Activated T-cell treated with anti-CD3 and anti-CD28 coated beads for 24 hours (primary cell): ENCODE data around the gene SEMA3B.
"Not testable (repeated sequence)": the region's sequence is repeated elsewhere in the genome, so short reads cannot be mapped to it uniquely, and the experiment has no call there.

ENCODE experiments used
- DNase-seq: peaks from one replicate; pipeline ENCODE4 v3.0.0-alpha.2; 2020; ENCODE audit warnings: low read depth

SEMA3B gene

GRCh38 chr3:50272911-50273688, 4.2 kb downstream of the SEMA3B start:
- peak; percentile 78 for DNase-seq

GRCh38 chr3:50273689-50274065, 4.7 kb downstream of the SEMA3B start:
- no peak for DNase-seq

- peak; percentile 64 for DNase-seq
Measured at GRCh38 chr3:50274371-50275104, 5.6 kb downstream of the SEMA3B start.

GRCh38 chr3:50275141-50275995, 6.4 kb downstream of the SEMA3B start:
- no peak for DNase-seq

GRCh38 chr3:50275996-50276761, 7.2 kb downstream of the SEMA3B start:
- DNase-seq = no peak

GRCh38 chr3:50276762-50277101, 7.8 kb downstream of the SEMA3B start:
- DNase-seq = no peak

- DNase-seq = no peak
Measured at GRCh38 chr3:50278123-50278879, 9.4 kb downstream of the SEMA3B start.

GRCh38 chr3:50278880-50279224, 9.9 kb downstream of the SEMA3B start, which contains the start of gene LSMEM2:
TSS of gene LSMEM2 (plus strand) at chr3:50279087. CDS start at chr3:50279114, 27 bp downstream.
- DNase-seq = no peak

- DNase-seq = no peak
Measured at GRCh38 chr3:50279255-50280016, 10.5 kb downstream of the SEMA3B start.

- not testable (repeated sequence) for DNase-seq
Measured at GRCh38 chr3:50284121-50284520, 15.2 kb downstream of the SEMA3B start.

GRCh38 chr3:50286322-50287227, 17.6 kb downstream of the SEMA3B start:
- DNase-seq = no peak

GRCh38 chr3:50287262-50287661, 18.3 kb downstream of the SEMA3B start:
- no peak for DNase-seq

GRCh38 chr3:50288387-50289007, 19.6 kb downstream of the SEMA3B start:
- DNase-seq = no peak

GRCh38 chr3:50289130-50289529, 20.2 kb downstream of the SEMA3B start:
- no peak for DNase-seq

GRCh38 chr3:50290161-50290641, 21.3 kb downstream of the SEMA3B start:
- DNase-seq = no peak

- DNase-seq = peak; percentile 93
Measured at GRCh38 chr3:50292159-50293078, 23.5 kb downstream of the SEMA3B start, which contains the start of gene IFRD2. TSS of gene IFRD2 (minus strand) at chr3:50292429. CDS start at chr3:50292274, 155 bp downstream.

GRCh38 chr3:50293079-50293801, 24.3 kb downstream of the SEMA3B start:
- DNase-seq = no peak
